Psoas muscle (tissue), 8 donors: ENCODE results near the gene SNTN. TPM values are rescaled to one million over a fixed set of nuclear protein-coding genes. Genes with fewer than 3 reads are reported as not detected.

Source experiments
- ATAC-seq, 4 donors: fragments of 200-7000 bp; cut with Tn5 transposase; one replicate each; pipeline ENCODE4 v1.9.1; 2020; ENCODE audit warnings: moderate library complexity in 3 of 4, mild to moderate bottlenecking in 2 of 4
- DNase-seq, 2 donors: peaks; one replicate each; pipeline ENCODE4 v3.0.0-alpha.2; 2020
- H3K27ac ChIP-seq: fragments of 200-600 bp; one replicate; pipeline ENCODE4 v1.8.0; 2022
- H3K27me3 ChIP-seq, 3 donors: fragments of 200-600 bp in 1 of 3; one replicate each; pipeline versions ENCODE4 v1.6.1 to v1.8.0; 2013 to 2022; ENCODE audit warnings: low read length in 2 of 3, mild to moderate bottlenecking in 2 of 3, moderate library complexity in 1 of 3; ENCODE audit not compliant: insufficient read depth in 3 of 3
- H3K36me3 ChIP-seq, 2 donors: fragments of 200-600 bp in 1 of 2; one replicate each; pipeline versions ENCODE4 v1.6.1 to v1.8.0; 2013 to 2022; ENCODE audit warnings: low read depth in 1 of 2, mild to moderate bottlenecking in 1 of 2, moderate library complexity in 1 of 2; ENCODE audit not compliant: insufficient read depth in 1 of 2
- H3K4me1 ChIP-seq: fragments of 200-600 bp; one replicate; pipeline ENCODE4 v1.8.0; 2022
- H3K4me3 ChIP-seq: fragments of 200-600 bp; one replicate; pipeline ENCODE4 v1.8.0; 2022; ENCODE audit warnings: mild to moderate bottlenecking
- H3K9me3 ChIP-seq: fragments of 200-600 bp; one replicate; pipeline ENCODE4 v1.8.0; 2022
- CTCF ChIP-seq: fragments of 200-600 bp; IDR thresholded peaks from one replicate; pipeline ENCODE4 v1.8.0; 2022; ENCODE audit warnings: antibody characterized with exemption
- WGBS, 3 donors: extraction: QIAGEN DNeasy Blood & Tissue Kit; methylation state at CpG; one replicate each; pipeline versions ENCODE4 v1.1.6 to v1.1.7; 2013; 5-methylcytosine and 5-hydroxymethylcytosine counted together
- intact Hi-C, 2 donors: fragments of 100-400 bp; cut with DNase I; formaldehyde crosslinking; loops; one replicate each; pipeline versions ENCODE4 v1.11.0 to v1.14.2; 2022
- polyA plus RNA-seq, 3 donors: library from polyadenylated mRNA; stranded (reverse); fragments of 200-250 nt; gene quantifications; one replicate each; pipeline ENCODE4 v1.2.3, GENCODE V29; 2013
- total RNA-seq, 4 donors: library from RNA; stranded (reverse); fragmentation: NEBNext Ultra II Directional in 2 of 4; extraction: Animal tissue kit (Norgen Biotek cat#: 25700) in 2 of 4; gene quantifications; one replicate each; pipeline versions ENCODE4 v1.2.1 to v1.2.4, GENCODE V29; 2021 to 2023
- donor health status: healthy with polysubstance abuse.
- donor health status: DM: no; HTN: no; CAD: no; lungs with moderate emphysema.
- donor health status: Bipolar disorder and iron deficiency.
- donor health status: healthy.
- donor health status: DM: yes; HTN: yes; CAD: no.
- donor health status: DM: no; HTN: no; CAD: no.
- donor health status: DM: no; HTN: no; CAD: no.
- donor health status: DM: yes; HTN: yes; CAD: no.

Gene SNTN
- total and polyA plus RNA-seq, 7 donors: not detected

- H3K27ac ChIP-seq: no peak overlapping the region
- H3K9me3 ChIP-seq: no peaks in the 10 kb centered on the region
- H3K36me3 ChIP-seq: no peaks in the 10 kb centered on the region
- 62 to 71% (median 62%) methylated on average over 4 of the region's 4 CpGs for WGBS, 3 donors
- no peaks in the 10 kb centered on the region for H3K4me1 ChIP-seq
- ATAC-seq (no peak), DNase-seq (no peak)
- no peak for TF ChIP-seq CTCF
- H3K27me3 ChIP-seq: peaks cover 0 to 2% (median 0%) of the 10 kb centered on the region in 3 donors
- intact Hi-C loops: no loop called here
- H3K4me3 ChIP-seq: no peak overlapping the region
These were observed 1.7 kb downstream of the SNTN start for GRCh38 chr3:63654211-63654610.

GRCh38 chr3:63654931-63655330 lies 2.5 kb downstream of the SNTN start:
- intact Hi-C loops: no loop called here
- Histone ChIP-seq H3K27ac (no peak overlapping the region), H3K36me3 (no peaks in the 10 kb centered on the region), H3K9me3 (no peaks in the 10 kb centered on the region), H3K4me3 (no peak overlapping the region), H3K4me1 (no peaks in the 10 kb centered on the region), H3K27me3 (peaks cover 0 to 2% (median 0%) of the 10 kb centered on the region in 3 donors)
- no peak for DNase-seq
- no peak for ATAC-seq
- WGBS, 3 donors: 58 to 75% (median 72%) methylated on average over 5 of the region's 5 CpGs
- no peak for TF ChIP-seq CTCF

- 66 to 70% (median 68%) methylated on average over 4 of the region's 4 CpGs for WGBS, 3 donors
- Histone ChIP-seq H3K27ac (no peak overlapping the region), H3K4me3 (no peak overlapping the region), H3K4me1 (no peaks in the 10 kb centered on the region), H3K9me3 (no peaks in the 10 kb centered on the region), H3K36me3 (no peaks in the 10 kb centered on the region), H3K27me3 (peaks cover 0 to 2% (median 0%) of the 10 kb centered on the region in 3 donors)
- DNase-seq (no peak), ATAC-seq (no peak)
- no peak for TF ChIP-seq CTCF
- intact Hi-C loops: no loop called here
These were observed 3.0 kb downstream of the SNTN start for GRCh38 chr3:63655519-63655918.

- DNase-seq (no peak), ATAC-seq (no peak)
- WGBS, 3 donors: 70 to 81% (median 77%) methylated on average over 6 of the region's 6 CpGs
- Histone ChIP-seq H3K27ac (no peak overlapping the region), H3K9me3 (no peaks in the 10 kb centered on the region), H3K36me3 (no peaks in the 10 kb centered on the region), H3K4me1 (no peaks in the 10 kb centered on the region), H3K27me3 (peaks cover 0 to 2% (median 0%) of the 10 kb centered on the region in 3 donors), H3K4me3 (no peak overlapping the region)
- TF ChIP-seq CTCF: no peak
- intact Hi-C loops: no loop called here
These were observed 4.3 kb downstream of the SNTN start for GRCh38 chr3:63656786-63657185.

GRCh38 chr3:63661242-63661641 lies 8.8 kb downstream of the SNTN start:
- 69 to 79% (median 71%) methylated on average over 1 of the region's 1 CpG for WGBS, 3 donors
- TF ChIP-seq CTCF: no peak
- no peak for DNase-seq
- Histone ChIP-seq H3K27me3 (peaks cover 0 to 2% (median 0%) of the 10 kb centered on the region in 3 donors), H3K9me3 (no peaks in the 10 kb centered on the region), H3K4me1 (no peaks in the 10 kb centered on the region), H3K27ac (no peak overlapping the region), H3K4me3 (no peak overlapping the region), H3K36me3 (no peaks in the 10 kb centered on the region)
- no peak for ATAC-seq
- intact Hi-C loops: no loop called here
